ENCODE results near the gene VTCN1.
A peak's percentile ranks its signal among the peaks of the same experiment; 100 is the strongest.

The VTCN1 gene

DNA sequence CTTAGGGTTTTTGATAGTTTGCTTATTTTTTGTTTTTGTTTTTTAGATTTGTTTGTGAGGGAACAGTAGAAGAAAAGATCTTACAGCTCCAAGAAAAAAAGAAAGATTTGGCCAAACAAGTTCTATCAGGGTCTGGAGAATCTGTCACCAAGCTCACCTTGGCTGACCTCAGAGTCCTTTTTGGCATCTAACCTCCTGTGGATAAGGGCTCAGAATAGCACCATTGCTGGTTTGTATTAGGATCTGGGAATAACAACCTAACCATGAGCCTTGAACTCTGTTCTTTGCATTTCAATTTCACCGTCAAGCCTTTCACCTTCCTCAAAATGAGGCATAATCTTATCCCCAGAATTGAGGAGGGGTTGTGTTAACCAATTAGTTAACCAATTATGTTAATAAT, 109.4 kb downstream of the VTCN1 start:
- no peak for TF ChIP-seq CTCF (IDR thresholded peaks at IDR 0.05; ENCODE audit: low read depth, low read length, missing control alignments)
- H3K4me3 ChIP-seq (replicated peaks; ENCODE audit: low read depth, low read length): no peak overlapping the region
- no peak for DNase-seq (ENCODE audit: extremely low read depth, low read depth)

DNA sequence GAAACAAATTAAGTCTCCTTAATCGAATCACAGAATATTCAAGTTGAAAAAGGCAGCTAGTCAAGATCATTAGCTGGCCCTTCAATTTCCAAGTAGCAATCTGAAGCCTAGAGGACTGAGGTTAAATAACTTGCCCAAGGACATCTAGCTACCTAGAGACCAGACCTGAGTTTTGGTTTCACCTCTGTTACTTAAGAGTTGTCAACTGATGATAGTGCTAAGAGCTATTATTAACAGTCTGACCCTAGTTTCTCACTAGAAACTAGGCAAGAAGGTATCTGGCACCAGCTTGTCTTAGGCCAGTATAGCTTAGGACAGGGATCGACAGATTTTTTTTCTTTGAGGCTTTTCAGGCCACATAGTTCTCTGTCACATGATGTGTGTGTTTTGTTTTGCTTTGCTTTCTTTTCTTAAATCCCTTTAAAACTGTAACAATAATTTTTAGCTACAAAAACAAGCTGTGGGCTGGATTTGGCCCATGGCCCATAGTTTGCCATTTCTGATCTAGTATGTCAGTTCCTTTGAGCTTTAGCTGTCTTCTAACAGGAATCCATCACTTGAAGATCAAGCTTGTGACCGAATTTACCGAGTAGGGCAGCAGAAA, 112.3 kb downstream of the VTCN1 start:
- no peak for DNase-seq (ENCODE audit: extremely low read depth, low read depth)
- no peak overlapping the region for H3K4me3 ChIP-seq (replicated peaks; ENCODE audit: low read depth, low read length)
- TF ChIP-seq CTCF (IDR thresholded peaks at IDR 0.05; ENCODE audit: low read depth, low read length, missing control alignments): no peak

- DNase-seq (ENCODE audit: extremely low read depth, low read depth): no peak
- TF ChIP-seq CTCF (IDR thresholded peaks at IDR 0.05; ENCODE audit: low read depth, low read length, missing control alignments): no peak
- H3K4me3 ChIP-seq (replicated peaks; ENCODE audit: low read depth, low read length): no peak overlapping the region
Measured at GRCh38 chr1:117097443-117097842, 113.3 kb downstream of the VTCN1 start.

DNA sequence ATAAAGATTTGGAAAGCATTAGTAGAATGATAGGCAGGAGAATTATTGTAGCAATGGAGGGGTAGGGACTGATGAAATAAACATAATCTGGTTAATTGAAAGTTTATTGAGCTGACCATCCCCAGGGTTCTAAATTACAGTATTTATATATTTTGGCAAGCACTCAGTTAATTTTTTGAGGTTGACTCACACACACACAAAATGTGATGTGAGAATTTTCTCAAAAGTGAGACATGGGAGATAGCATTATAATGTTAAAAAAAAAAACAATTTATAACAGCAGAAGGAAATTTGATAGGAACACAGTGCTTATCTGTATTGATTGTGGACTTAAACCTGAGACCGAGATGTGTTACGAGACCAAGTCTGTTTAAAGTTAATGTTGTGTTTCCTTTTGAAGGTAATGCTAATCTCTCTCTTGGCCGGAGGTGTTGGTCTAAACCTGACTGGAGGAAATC, 113.7 kb downstream of the VTCN1 start:
- TF ChIP-seq CTCF (IDR thresholded peaks at IDR 0.05; ENCODE audit: low read depth, low read length, missing control alignments): no peak
- DNase-seq (ENCODE audit: extremely low read depth, low read depth): no peak
- H3K4me3 ChIP-seq (replicated peaks; ENCODE audit: low read depth, low read length): no peak overlapping the region

DNA sequence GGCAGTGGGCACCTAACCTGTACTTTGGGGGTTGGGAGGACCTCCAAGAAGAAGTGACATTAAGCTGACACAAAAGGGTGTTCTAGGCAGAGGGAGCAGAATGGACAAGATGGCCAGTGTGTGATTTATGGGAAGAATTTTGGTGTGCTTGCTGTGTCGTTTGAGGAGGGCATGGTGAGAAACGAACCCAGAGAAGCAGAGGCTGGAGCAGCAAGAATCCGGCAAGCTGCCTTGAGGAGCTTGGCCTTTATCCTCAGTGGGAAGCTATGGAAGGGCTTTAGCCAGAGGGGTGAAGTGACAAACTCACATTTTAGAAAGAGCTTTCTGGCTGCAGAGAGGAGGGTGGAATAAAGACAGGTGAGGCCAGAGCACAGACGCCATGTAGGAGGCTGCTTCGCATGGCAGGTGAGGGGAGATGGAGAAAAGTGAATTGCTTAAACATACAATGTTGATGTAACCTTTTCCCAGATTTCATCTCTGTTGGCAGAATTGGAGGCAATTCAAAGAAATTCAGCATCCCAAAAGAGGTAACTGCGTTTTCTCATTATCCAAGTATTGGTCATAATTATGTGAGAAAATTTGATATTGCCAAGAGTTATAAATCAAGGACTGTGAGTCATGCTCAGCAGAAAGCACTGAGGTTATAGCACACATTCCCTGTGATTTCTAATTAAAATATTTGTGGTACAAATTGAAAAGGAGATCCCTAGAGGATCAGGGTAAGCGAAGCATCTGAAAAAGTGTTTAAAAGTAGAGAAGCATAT, 115.7 kb downstream of the VTCN1 start:
- no peak for TF ChIP-seq CTCF (IDR thresholded peaks at IDR 0.05; ENCODE audit: low read depth, low read length, missing control alignments)
- no peak for DNase-seq (ENCODE audit: extremely low read depth, low read depth)
- H3K4me3 ChIP-seq (replicated peaks; ENCODE audit: low read depth, low read length): no peak overlapping the region

- peak; percentile 25 for TF ChIP-seq CTCF (IDR thresholded peaks at IDR 0.05; ENCODE audit: low read depth, low read length, missing control alignments)
- no peak overlapping the region for H3K4me3 ChIP-seq (replicated peaks; ENCODE audit: low read depth, low read length)
- peak; percentile 84 for DNase-seq (ENCODE audit: extremely low read depth, low read depth)
Measured at GRCh38 chr1:117093870-117094621, 116.7 kb downstream of the VTCN1 start.

Data from HFF-Myc (cell line).